GM21825 (cell line): ENCODE results near the gene RNU1-4.
"Not testable (repeated sequence)": the region's sequence is repeated elsewhere in the genome, so short reads cannot be mapped to it uniquely, and the experiment has no call there.

Experiments used
- ATAC-seq: cut with Tn5 transposase; IDR thresholded peaks from one replicate; pipeline ENCODE4 v1.9.1; 2021; ENCODE audit warnings: mild to moderate bottlenecking, moderate library complexity; ENCODE audit not compliant: unreplicated experiment

RNU1-4 gene

GRCh38 chr1:16764820-16765655 is 24.7 kb downstream of the RNU1-4 start:
- not testable (repeated sequence) for ATAC-seq

- ATAC-seq = not testable (repeated sequence)
Measured at GRCh38 chr1:16765731-16766605, 25.7 kb downstream of the RNU1-4 start.

- ATAC-seq = not testable (repeated sequence)
Measured at GRCh38 chr1:16766689-16767256, 26.5 kb downstream of the RNU1-4 start.

GRCh38 chr1:16770139-16770759 is 29.9 kb downstream of the RNU1-4 start:
- not testable (repeated sequence) for ATAC-seq

- not testable (repeated sequence) for ATAC-seq
Measured at GRCh38 chr1:16770896-16771446, 30.7 kb downstream of the RNU1-4 start.

GRCh38 chr1:16772275-16773204 is 32.2 kb downstream of the RNU1-4 start:
- ATAC-seq = not testable (repeated sequence)

GRCh38 chr1:16773205-16773596 is 32.9 kb downstream of the RNU1-4 start:
- ATAC-seq = not testable (repeated sequence)

GRCh38 chr1:16773723-16774122 is 33.4 kb downstream of the RNU1-4 start:
- ATAC-seq = not testable (repeated sequence)

GRCh38 chr1:16774773-16775172 is 34.5 kb downstream of the RNU1-4 start:
- not testable (repeated sequence) for ATAC-seq

- ATAC-seq = not testable (repeated sequence)
Measured at GRCh38 chr1:16775290-16775689, 35.0 kb downstream of the RNU1-4 start.

GRCh38 chr1:16776248-16776647 is 35.9 kb downstream of the RNU1-4 start:
- not testable (repeated sequence) for ATAC-seq

GRCh38 chr1:16776835-16777234 is 36.5 kb downstream of the RNU1-4 start:
- ATAC-seq = not testable (repeated sequence)

GRCh38 chr1:16777821-16778220 is 37.5 kb downstream of the RNU1-4 start:
- not testable (repeated sequence) for ATAC-seq

- ATAC-seq = not testable (repeated sequence)
Measured at GRCh38 chr1:16779525-16779924, 39.2 kb downstream of the RNU1-4 start.

GRCh38 chr1:16781033-16781432 is 40.7 kb downstream of the RNU1-4 start:
- ATAC-seq = not testable (repeated sequence)

GRCh38 chr1:16781625-16782024 is 41.3 kb downstream of the RNU1-4 start:
- ATAC-seq = not testable (repeated sequence)

- not testable (repeated sequence) for ATAC-seq
Measured at GRCh38 chr1:16784955-16785354, 44.6 kb downstream of the RNU1-4 start.

- not testable (repeated sequence) for ATAC-seq
Measured at GRCh38 chr1:16786362-16786761, 46.0 kb downstream of the RNU1-4 start.

- ATAC-seq = not testable (repeated sequence)
Measured at GRCh38 chr1:16787175-16787574, 46.9 kb downstream of the RNU1-4 start.
